Activated CD4-positive, alpha-beta memory T cell treated with anti-CD3 and anti-CD28 coated beads, Interleukin-2, amount 10 ng/mL, durations not matched to agents 7 days and 5 days (primary cell): ENCODE results near the gene SELENON. TPM values are rescaled to one million over a fixed set of nuclear protein-coding genes. Genes with fewer than 3 reads are reported as not detected.

Source experiments
- CTCF ChIA-PET: fragments of 350-600 bp; sonication (Branson Sonifier 250); formaldehyde crosslinking; loops from one replicate; lab custom pipeline; 2021; ENCODE audit warnings: antibody characterized with exemption, inconsistent platforms; lab: Charles Lee
- POLR2A ChIA-PET: fragments of 350-600 bp; sonication (Branson Sonifier 250); formaldehyde crosslinking; loops from one replicate; lab custom pipeline; 2021; ENCODE audit warnings: antibody characterized with exemption; lab: Charles Lee
- DNase-seq: peaks from one replicate; pipeline ENCODE4 v3.0.0-alpha.2; 2020
- H3K27ac Mint-ChIP-seq: one replicate; pipeline ENCODE4 v1.8.0; 2021; ENCODE audit warnings: mild to moderate bottlenecking, mixed read lengths
- H3K27me3 Mint-ChIP-seq: one replicate; pipeline ENCODE4 v1.8.0; 2021; ENCODE audit warnings: mixed read lengths
- H3K36me3 Mint-ChIP-seq: one replicate; pipeline ENCODE4 v1.8.0; 2021; ENCODE audit warnings: low read depth, mixed read lengths
- H3K4me1 Mint-ChIP-seq: one replicate; pipeline ENCODE4 v1.8.0; 2021; ENCODE audit warnings: mixed read lengths
- H3K4me3 Mint-ChIP-seq: one replicate; pipeline ENCODE4 v1.8.0; 2021; ENCODE audit warnings: mild to moderate bottlenecking, mixed read lengths
- H3K9me3 Mint-ChIP-seq: one replicate; pipeline ENCODE4 v1.8.0; 2021; ENCODE audit warnings: mixed read lengths
- total RNA-seq, 2 experiments: library from RNA; stranded (reverse); gene quantifications; one replicate each; pipeline ENCODE4 v1.2.3, GENCODE V29; 2021

The SELENON gene
- total RNA-seq, 2 experiments from 2014 or later = 5.9 to 6.0 TPM

GRCh38 chr1:25765136-25765922, 34.7 kb upstream of the SELENON start:
- ChIA-PET CTCF (no interaction called here), POLR2A (no interaction called here)
- no peaks in the 10 kb centered on the region for H3K27me3 Mint-ChIP-seq
- no peak overlapping the region for H3K27ac Mint-ChIP-seq
- H3K36me3 Mint-ChIP-seq = no peaks in the 10 kb centered on the region
- H3K4me3 Mint-ChIP-seq = no peak overlapping the region
- no peaks in the 10 kb centered on the region for H3K9me3 Mint-ChIP-seq
- no peaks in the 10 kb centered on the region for H3K4me1 Mint-ChIP-seq
- no peak for DNase-seq

- ChIA-PET POLR2A (no interaction called here), CTCF (no interaction called here)
- no peak for DNase-seq
- Mint-ChIP-seq H3K27ac (no peak overlapping the region), H3K9me3 (no peaks in the 10 kb centered on the region), H3K27me3 (no peaks in the 10 kb centered on the region), H3K4me1 (no peaks in the 10 kb centered on the region), H3K36me3 (no peaks in the 10 kb centered on the region), H3K4me3 (no peak overlapping the region)
Observed at GRCh38 chr1:25765923-25766589, 33.9 kb upstream of the SELENON start.

- DNase-seq = no peak
- ChIA-PET CTCF (no interaction called here), POLR2A (no interaction called here)
- H3K4me1 Mint-ChIP-seq = no peaks in the 10 kb centered on the region
- no peaks in the 10 kb centered on the region for H3K36me3 Mint-ChIP-seq
- no peak overlapping the region for H3K27ac Mint-ChIP-seq
- H3K27me3 Mint-ChIP-seq = peaks cover 2% of the 10 kb centered on the region
- no peaks in the 10 kb centered on the region for H3K9me3 Mint-ChIP-seq
- H3K4me3 Mint-ChIP-seq = no peak overlapping the region
Observed at GRCh38 chr1:25766721-25767436, 33.1 kb upstream of the SELENON start.

GRCh38 chr1:25767437-25767770, 32.6 kb upstream of the SELENON start:
- H3K4me3 Mint-ChIP-seq = no peak overlapping the region
- DNase-seq = no peak
- ChIA-PET CTCF (no interaction called here), POLR2A (no interaction called here)
- no peak overlapping the region for H3K27ac Mint-ChIP-seq
- H3K36me3 Mint-ChIP-seq = no peaks in the 10 kb centered on the region
- peaks cover 2% of the 10 kb centered on the region for H3K27me3 Mint-ChIP-seq
- no peaks in the 10 kb centered on the region for H3K9me3 Mint-ChIP-seq
- H3K4me1 Mint-ChIP-seq = no peaks in the 10 kb centered on the region

GRCh38 chr1:25768999-25769398, 31.0 kb upstream of the SELENON start:
- no peaks in the 10 kb centered on the region for H3K9me3 Mint-ChIP-seq
- peaks cover 2% of the 10 kb centered on the region for H3K27me3 Mint-ChIP-seq
- no peak overlapping the region for H3K4me3 Mint-ChIP-seq
- H3K36me3 Mint-ChIP-seq = no peaks in the 10 kb centered on the region
- ChIA-PET CTCF (no interaction called here), POLR2A (no interaction called here)
- DNase-seq = no peak
- peaks cover 7% of the 10 kb centered on the region for H3K4me1 Mint-ChIP-seq
- no peak overlapping the region for H3K27ac Mint-ChIP-seq

- no peak for DNase-seq
- POLR2A ChIA-PET = no interaction called here
- Mint-ChIP-seq H3K9me3 (no peaks in the 10 kb centered on the region), H3K4me1 (peaks cover 15% of the 10 kb centered on the region), H3K36me3 (no peaks in the 10 kb centered on the region), H3K4me3 (no peak overlapping the region), H3K27me3 (peaks cover 2% of the 10 kb centered on the region), H3K27ac (no peak overlapping the region)
- CTCF ChIA-PET = no interaction called here
Observed at GRCh38 chr1:25769625-25770383, 30.2 kb upstream of the SELENON start.

- H3K4me3 Mint-ChIP-seq = no peak overlapping the region
- CTCF ChIA-PET = no interaction called here
Observed at GRCh38 chr1:25770541-25771220, 29.3 kb upstream of the SELENON start.

GRCh38 chr1:25771221-25772114, 28.5 kb upstream of the SELENON start:
- CTCF ChIA-PET = no interaction called here
- no peak overlapping the region for H3K4me3 Mint-ChIP-seq
- no peaks in the 10 kb centered on the region for H3K9me3 Mint-ChIP-seq
- POLR2A ChIA-PET = no interaction called here
- peaks cover 27% of the 10 kb centered on the region for H3K4me1 Mint-ChIP-seq
- H3K27me3 Mint-ChIP-seq = peaks cover 2% of the 10 kb centered on the region
- no peaks in the 10 kb centered on the region for H3K36me3 Mint-ChIP-seq
- H3K27ac Mint-ChIP-seq = no peak overlapping the region
- DNase-seq = no peak

More at GRCh38 chr1:25770541-25771220, 29.3 kb upstream of the SELENON start:
- Mint-ChIP-seq H3K9me3 (no peaks in the 10 kb centered on the region), H3K27me3 (peaks cover 2% of the 10 kb centered on the region), H3K27ac (no peak overlapping the region), H3K36me3 (no peaks in the 10 kb centered on the region), H3K4me1 (peaks cover 24% of the 10 kb centered on the region)
- DNase-seq = no peak
- POLR2A ChIA-PET = no interaction called here

- no peak overlapping the region for H3K27ac Mint-ChIP-seq
- H3K4me3 Mint-ChIP-seq = no peak overlapping the region
- H3K4me1 Mint-ChIP-seq = peaks cover 27% of the 10 kb centered on the region
- H3K9me3 Mint-ChIP-seq = no peaks in the 10 kb centered on the region
- no peaks in the 10 kb centered on the region for H3K36me3 Mint-ChIP-seq
- ChIA-PET CTCF (no interaction called here), POLR2A (no interaction called here)
- peaks cover 2% of the 10 kb centered on the region for H3K27me3 Mint-ChIP-seq
- no peak for DNase-seq
Observed at GRCh38 chr1:25772164-25772563, 27.8 kb upstream of the SELENON start.

- peaks cover 2% of the 10 kb centered on the region for H3K27me3 Mint-ChIP-seq
- no peaks in the 10 kb centered on the region for H3K9me3 Mint-ChIP-seq
- no peaks in the 10 kb centered on the region for H3K36me3 Mint-ChIP-seq
- ChIA-PET POLR2A (no interaction called here), CTCF (no interaction called here)
- H3K4me3 Mint-ChIP-seq = no peak overlapping the region
- H3K27ac Mint-ChIP-seq = no peak overlapping the region
- no peak for DNase-seq
- H3K4me1 Mint-ChIP-seq = peaks cover 27% of the 10 kb centered on the region
Observed at GRCh38 chr1:25772692-25773245, 27.2 kb upstream of the SELENON start.

- Mint-ChIP-seq H3K4me3 (no peak overlapping the region), H3K27me3 (peaks cover 2% of the 10 kb centered on the region), H3K27ac (no peak overlapping the region), H3K4me1 (peaks cover 27% of the 10 kb centered on the region), H3K9me3 (no peaks in the 10 kb centered on the region), H3K36me3 (no peaks in the 10 kb centered on the region)
- no peak for DNase-seq
- ChIA-PET CTCF (interaction anchor here (0.7 kb wide), 1 partner anchor 462 kb away, joined by 4 read pairs; no protein-coding TSS in a partner anchor), POLR2A (interaction anchor here (1.0 to 2.2 kb wide), 5 partner anchors 15 to 230 kb away, joined by 3 to 19 read pairs (median 4); no protein-coding TSS in a partner anchor)
Observed at GRCh38 chr1:25773441-25774125, 26.4 kb upstream of the SELENON start.
